ENCODE data around the gene ABLIM1.

The ABLIM1 gene

DNA sequence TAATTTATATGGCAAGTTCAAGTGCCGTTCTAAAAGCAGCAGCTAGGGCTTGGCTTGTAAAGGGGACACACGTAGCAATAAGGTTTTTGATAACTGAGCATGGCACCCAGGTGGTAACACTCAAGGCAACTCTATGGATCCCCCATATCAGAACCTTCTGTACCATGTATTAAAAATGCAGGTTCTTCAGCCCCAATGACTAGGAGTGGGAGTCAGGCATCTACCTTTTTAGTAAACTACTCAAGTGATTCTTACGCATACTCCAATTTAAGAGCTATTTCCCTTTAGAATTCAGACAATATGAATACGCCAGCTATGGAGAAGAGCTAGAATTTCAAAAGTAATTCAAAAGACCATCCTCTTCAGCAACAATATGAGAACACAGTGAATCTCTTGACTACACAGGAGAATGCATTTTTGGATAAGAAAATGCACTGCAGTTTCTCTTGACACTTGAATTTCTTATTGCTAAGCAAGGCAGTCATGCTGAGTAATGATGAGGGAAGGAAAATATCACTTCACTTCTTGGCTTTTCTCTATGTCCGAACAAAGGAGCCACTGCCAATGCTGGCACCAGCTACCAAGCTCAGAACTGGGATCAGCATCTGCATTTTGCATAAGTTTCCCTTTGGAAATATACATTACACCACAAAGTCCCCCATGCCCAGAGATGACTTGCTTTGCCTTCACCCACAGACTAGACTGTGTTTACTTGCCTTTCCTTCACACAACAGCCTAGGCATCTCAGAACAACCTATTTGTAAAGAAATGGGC lies 53.5 kb downstream of the ABLIM1 start:
- peaks cover 11% of the 10 kb centered on the region; the same call in 1 of the 2 replicates for H3K4me1 ChIP-seq (ENCODE audit: control insufficient read depth, insufficient read depth, low read length)
- H3K9me3 ChIP-seq (ENCODE audit: control insufficient read depth, insufficient read depth, low read depth, low read length) = no peaks in the 10 kb centered on the region
- no peak overlapping the region for H3K9ac ChIP-seq (ENCODE audit: low read length)
- H3K36me3 ChIP-seq (ENCODE audit: control insufficient read depth, insufficient read depth, low read length) = no peaks in the 10 kb centered on the region
- H3K27ac ChIP-seq (ENCODE audit: low read depth, low read length) = no peak overlapping the region
- no peaks in the 10 kb centered on the region for H3K27me3 ChIP-seq (ENCODE audit: control insufficient read depth, insufficient read depth, low read length)
- no peak overlapping the region for H3K4me3 ChIP-seq (ENCODE audit: low read depth, low read length)

- Histone ChIP-seq H3K36me3 (ENCODE audit: control insufficient read depth, insufficient read depth, low read length) (no peaks in the 10 kb centered on the region), H3K4me3 (ENCODE audit: low read depth, low read length) (no peak overlapping the region), H3K27me3 (ENCODE audit: control insufficient read depth, insufficient read depth, low read length) (no peaks in the 10 kb centered on the region), H3K9ac (ENCODE audit: low read length) (no peak overlapping the region), H3K4me1 (ENCODE audit: control insufficient read depth, insufficient read depth, low read length) (peaks cover 11% of the 10 kb centered on the region; the same call in 1 of the 2 replicates), H3K27ac (ENCODE audit: low read depth, low read length) (no peak overlapping the region), H3K9me3 (ENCODE audit: control insufficient read depth, insufficient read depth, low read depth, low read length) (no peaks in the 10 kb centered on the region)
Observed at GRCh38 chr10:114603948-114604347, 54.1 kb downstream of the ABLIM1 start.

DNA sequence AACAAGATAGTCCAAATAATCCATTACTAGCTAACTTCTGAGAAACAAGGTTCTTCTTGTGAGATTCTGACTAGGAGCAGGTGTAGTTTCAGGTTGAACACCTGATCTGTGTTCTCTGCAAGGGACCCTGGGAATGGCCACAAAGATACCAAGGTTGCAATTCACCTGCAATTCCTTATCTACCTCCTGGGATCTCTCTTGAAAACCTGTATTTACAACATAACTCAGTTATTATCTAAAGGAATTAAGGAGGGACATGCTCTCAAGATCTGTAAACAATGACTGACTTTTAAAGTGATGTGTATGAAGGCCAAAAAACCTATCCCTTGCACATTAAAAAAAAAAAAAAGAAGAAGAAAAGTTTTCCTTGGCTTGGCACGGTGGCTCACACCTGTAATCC lies 54.8 kb downstream of the ABLIM1 start:
- no peak overlapping the region for H3K9ac ChIP-seq (ENCODE audit: low read length)
- H3K4me1 ChIP-seq (ENCODE audit: control insufficient read depth, insufficient read depth, low read length) = peaks cover 11% of the 10 kb centered on the region; the same call in 1 of the 2 replicates
- no peaks in the 10 kb centered on the region for H3K27me3 ChIP-seq (ENCODE audit: control insufficient read depth, insufficient read depth, low read length)
- H3K9me3 ChIP-seq (ENCODE audit: control insufficient read depth, insufficient read depth, low read depth, low read length) = no peaks in the 10 kb centered on the region
- H3K36me3 ChIP-seq (ENCODE audit: control insufficient read depth, insufficient read depth, low read length) = no peaks in the 10 kb centered on the region
- no peak overlapping the region for H3K4me3 ChIP-seq (ENCODE audit: low read depth, low read length)
- H3K27ac ChIP-seq (ENCODE audit: low read depth, low read length) = no peak overlapping the region

DNA sequence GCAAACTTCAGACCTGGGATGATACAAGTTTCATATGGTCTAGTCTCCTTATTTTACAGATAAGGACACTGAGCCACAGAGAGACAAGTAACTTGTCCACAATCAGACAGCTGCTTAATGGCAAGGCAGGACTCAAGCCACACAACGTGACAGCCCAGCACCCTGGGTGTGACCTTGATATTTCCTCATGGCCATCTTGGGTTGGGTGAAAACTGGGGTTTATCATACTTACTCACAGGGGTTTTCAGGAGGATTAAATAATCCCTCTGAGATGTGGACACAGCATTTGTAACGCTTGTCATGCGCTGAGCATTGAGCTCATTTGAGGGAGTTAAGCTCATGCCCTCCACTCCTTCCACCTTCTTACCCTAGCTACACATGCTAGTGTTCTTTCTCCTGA lies 58.0 kb downstream of the ABLIM1 start:
- Histone ChIP-seq H3K9ac (ENCODE audit: low read length) (no peak overlapping the region), H3K27me3 (ENCODE audit: control insufficient read depth, insufficient read depth, low read length) (no peaks in the 10 kb centered on the region), H3K36me3 (ENCODE audit: control insufficient read depth, insufficient read depth, low read length) (no peaks in the 10 kb centered on the region), H3K9me3 (ENCODE audit: control insufficient read depth, insufficient read depth, low read depth, low read length) (no peaks in the 10 kb centered on the region), H3K4me1 (ENCODE audit: control insufficient read depth, insufficient read depth, low read length) (peaks cover 8% of the 10 kb centered on the region; the same call in 1 of the 2 replicates), H3K27ac (ENCODE audit: low read depth, low read length) (no peak overlapping the region), H3K4me3 (ENCODE audit: low read depth, low read length) (no peak overlapping the region)

- Histone ChIP-seq H3K27ac (ENCODE audit: low read depth, low read length) (no peak overlapping the region), H3K36me3 (ENCODE audit: control insufficient read depth, insufficient read depth, low read length) (no peaks in the 10 kb centered on the region), H3K9ac (ENCODE audit: low read length) (no peak overlapping the region), H3K27me3 (ENCODE audit: control insufficient read depth, insufficient read depth, low read length) (no peaks in the 10 kb centered on the region), H3K4me3 (ENCODE audit: low read depth, low read length) (no peak overlapping the region), H3K9me3 (ENCODE audit: control insufficient read depth, insufficient read depth, low read depth, low read length) (no peaks in the 10 kb centered on the region), H3K4me1 (ENCODE audit: control insufficient read depth, insufficient read depth, low read length) (no peaks in the 10 kb centered on the region)
Observed at GRCh38 chr10:114596793-114597192, 61.3 kb downstream of the ABLIM1 start.

DNA sequence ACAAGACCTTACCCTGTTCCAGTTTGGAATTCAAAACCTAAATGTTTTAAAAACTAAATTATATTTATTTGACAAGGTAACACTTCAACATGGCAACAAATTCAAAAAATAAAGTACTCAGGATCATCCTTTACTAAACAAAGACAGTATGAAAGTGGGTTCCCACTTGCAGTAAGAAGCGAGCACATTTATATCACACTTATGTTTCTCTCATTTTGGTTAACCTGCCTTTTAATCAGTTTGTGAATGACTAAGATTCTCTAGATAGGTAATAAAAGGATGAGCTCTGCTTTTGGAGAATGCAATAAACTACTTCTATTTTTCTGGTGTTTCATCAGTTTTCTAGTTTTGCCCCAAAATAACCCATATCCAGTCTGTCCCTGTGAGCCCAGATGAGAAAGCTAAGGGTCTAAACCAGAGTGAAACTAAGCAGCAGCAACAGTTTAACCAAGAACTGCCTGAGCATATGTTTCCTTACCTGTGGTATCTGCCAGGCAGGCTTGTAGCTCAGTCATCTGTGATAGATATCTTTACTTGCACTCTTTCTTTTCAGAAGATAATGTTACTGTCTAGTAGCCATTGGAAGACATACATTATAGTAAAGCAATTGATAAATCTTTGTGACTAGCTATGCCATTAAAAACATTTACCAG lies 64.1 kb downstream of the ABLIM1 start:
- H3K4me1 ChIP-seq (ENCODE audit: control insufficient read depth, insufficient read depth, low read length) = no peaks in the 10 kb centered on the region
- H3K27me3 ChIP-seq (ENCODE audit: control insufficient read depth, insufficient read depth, low read length) = no peaks in the 10 kb centered on the region
- no peak overlapping the region for H3K9ac ChIP-seq (ENCODE audit: low read length)
- no peak overlapping the region for H3K27ac ChIP-seq (ENCODE audit: low read depth, low read length)
- H3K9me3 ChIP-seq (ENCODE audit: control insufficient read depth, insufficient read depth, low read depth, low read length) = no peaks in the 10 kb centered on the region
- H3K4me3 ChIP-seq (ENCODE audit: low read depth, low read length) = no peak overlapping the region
- no peaks in the 10 kb centered on the region for H3K36me3 ChIP-seq (ENCODE audit: control insufficient read depth, insufficient read depth, low read length)

DNA sequence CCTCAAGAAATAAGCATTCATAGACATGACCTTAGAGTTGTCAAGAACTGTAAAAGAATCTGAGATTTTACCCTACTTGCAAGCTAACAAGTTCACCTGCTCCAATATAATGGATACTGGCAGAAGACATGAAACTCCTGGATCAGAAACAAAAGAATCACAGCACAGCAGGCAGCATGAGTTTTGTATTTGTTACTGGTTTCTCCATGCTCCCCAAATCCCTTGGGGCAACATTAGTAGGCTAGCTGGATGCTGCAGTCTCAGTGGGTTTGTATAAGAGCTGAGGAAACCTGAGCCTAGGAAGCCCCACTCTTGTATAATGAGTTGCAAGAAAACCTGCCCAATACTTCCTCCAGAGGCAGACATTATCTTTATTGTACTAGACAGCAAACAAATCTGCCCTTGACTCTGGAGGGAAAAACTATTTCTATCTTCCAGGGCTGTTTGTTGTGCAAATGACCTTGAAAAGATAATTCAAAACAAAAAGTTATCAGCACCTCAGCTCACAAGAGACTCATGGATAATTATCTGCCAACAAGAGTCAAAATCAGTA lies 64.8 kb downstream of the ABLIM1 start:
- Histone ChIP-seq H3K9ac (ENCODE audit: low read length) (no peak overlapping the region), H3K4me3 (ENCODE audit: low read depth, low read length) (no peak overlapping the region), H3K4me1 (ENCODE audit: control insufficient read depth, insufficient read depth, low read length) (no peaks in the 10 kb centered on the region), H3K36me3 (ENCODE audit: control insufficient read depth, insufficient read depth, low read length) (no peaks in the 10 kb centered on the region), H3K27ac (ENCODE audit: low read depth, low read length) (no peak overlapping the region), H3K27me3 (ENCODE audit: control insufficient read depth, insufficient read depth, low read length) (no peaks in the 10 kb centered on the region), H3K9me3 (ENCODE audit: control insufficient read depth, insufficient read depth, low read depth, low read length) (no peaks in the 10 kb centered on the region)

DNA sequence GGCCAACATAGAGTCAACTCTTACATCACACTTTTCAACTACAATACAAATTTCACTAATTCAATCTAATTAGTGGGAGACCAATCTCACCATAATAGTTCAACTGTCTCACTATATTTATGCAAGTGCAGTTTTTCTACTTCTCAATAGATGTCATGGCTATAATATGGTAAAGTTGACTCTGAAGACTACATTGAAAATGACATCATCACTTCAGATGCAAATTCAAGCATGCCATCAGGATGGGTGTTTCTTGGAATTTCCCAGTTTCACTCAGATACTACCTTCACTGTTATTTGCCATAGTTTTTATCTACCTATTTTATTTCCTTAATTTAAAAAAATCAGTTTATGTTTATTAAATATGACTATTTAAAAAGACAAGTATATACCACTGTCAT lies 67.1 kb downstream of the ABLIM1 start:
- Histone ChIP-seq H3K9me3 (ENCODE audit: control insufficient read depth, insufficient read depth, low read depth, low read length) (no peaks in the 10 kb centered on the region), H3K36me3 (ENCODE audit: control insufficient read depth, insufficient read depth, low read length) (no peaks in the 10 kb centered on the region), H3K9ac (ENCODE audit: low read length) (no peak overlapping the region), H3K4me1 (ENCODE audit: control insufficient read depth, insufficient read depth, low read length) (no peaks in the 10 kb centered on the region), H3K27me3 (ENCODE audit: control insufficient read depth, insufficient read depth, low read length) (no peaks in the 10 kb centered on the region), H3K4me3 (ENCODE audit: low read depth, low read length) (no peak overlapping the region), H3K27ac (ENCODE audit: low read depth, low read length) (no peak overlapping the region)

- H3K9ac ChIP-seq (ENCODE audit: low read length) = no peak overlapping the region
- no peak overlapping the region for H3K27ac ChIP-seq (ENCODE audit: low read depth, low read length)
- H3K36me3 ChIP-seq (ENCODE audit: control insufficient read depth, insufficient read depth, low read length) = no peaks in the 10 kb centered on the region
- H3K4me1 ChIP-seq (ENCODE audit: control insufficient read depth, insufficient read depth, low read length) = no peaks in the 10 kb centered on the region
- no peaks in the 10 kb centered on the region for H3K9me3 ChIP-seq (ENCODE audit: control insufficient read depth, insufficient read depth, low read depth, low read length)
- H3K4me3 ChIP-seq (ENCODE audit: low read depth, low read length) = no peak overlapping the region
- H3K27me3 ChIP-seq (ENCODE audit: control insufficient read depth, insufficient read depth, low read length) = no peaks in the 10 kb centered on the region
Observed at GRCh38 chr10:114584419-114584818, 73.7 kb downstream of the ABLIM1 start.

DNA sequence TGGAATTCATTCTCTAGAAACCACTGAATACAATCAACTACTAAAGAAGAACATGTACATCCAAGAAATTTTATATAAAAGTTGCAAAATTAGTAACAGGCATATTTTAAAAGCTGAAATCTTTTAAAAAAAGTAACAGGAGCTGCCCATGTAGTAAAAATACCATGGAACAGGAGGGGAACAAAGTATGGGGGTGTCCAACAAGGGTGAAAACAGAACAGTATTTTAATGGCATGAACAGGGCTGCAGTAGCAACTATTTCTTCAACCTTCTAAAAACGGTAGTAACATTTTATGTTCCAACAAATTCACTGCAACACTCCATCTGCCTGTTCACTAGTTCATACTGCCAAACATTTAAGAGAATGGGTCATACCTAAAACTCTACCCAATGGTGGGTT lies 77.0 kb downstream of the ABLIM1 start:
- Histone ChIP-seq H3K4me1 (ENCODE audit: control insufficient read depth, insufficient read depth, low read length) (no peaks in the 10 kb centered on the region), H3K27me3 (ENCODE audit: control insufficient read depth, insufficient read depth, low read length) (no peaks in the 10 kb centered on the region), H3K4me3 (ENCODE audit: low read depth, low read length) (no peak overlapping the region)

GRCh38 chr10:114577133-114577532 lies 80.9 kb downstream of the ABLIM1 start:
- Histone ChIP-seq H3K27ac (ENCODE audit: low read depth, low read length) (no peak overlapping the region), H3K4me1 (ENCODE audit: control insufficient read depth, insufficient read depth, low read length) (no peaks in the 10 kb centered on the region), H3K9me3 (ENCODE audit: control insufficient read depth, insufficient read depth, low read depth, low read length) (no peaks in the 10 kb centered on the region), H3K27me3 (ENCODE audit: control insufficient read depth, insufficient read depth, low read length) (no peaks in the 10 kb centered on the region), H3K36me3 (ENCODE audit: control insufficient read depth, insufficient read depth, low read length) (no peaks in the 10 kb centered on the region), H3K9ac (ENCODE audit: low read length) (no peak overlapping the region), H3K4me3 (ENCODE audit: low read depth, low read length) (no peak overlapping the region)

More for the DNA sequence above, 77.0 kb downstream of the ABLIM1 start:
- Histone ChIP-seq H3K9ac (ENCODE audit: low read length) (no peak overlapping the region), H3K9me3 (ENCODE audit: control insufficient read depth, insufficient read depth, low read depth, low read length) (no peaks in the 10 kb centered on the region), H3K27ac (ENCODE audit: low read depth, low read length) (no peak overlapping the region), H3K36me3 (ENCODE audit: control insufficient read depth, insufficient read depth, low read length) (no peaks in the 10 kb centered on the region)
